GM12878 (cell line): ENCODE results near the gene PTTG1. TPM values are rescaled to one million over a fixed set of nuclear protein-coding genes. Genes with fewer than 3 reads are reported as not detected.

Experiments
- BCL11A ChIP-seq: IDR thresholded peaks from 2 replicates; pipeline ENCODE4 v1.6.1; 2011; ENCODE audit warnings: low read depth, low read length
- BRCA1 ChIP-seq: IDR thresholded peaks from 2 replicates; pipeline ENCODE4 v1.6.1; 2011; ENCODE audit warnings: low read depth, low read length, improper control_type of control experiment
- CBX3 ChIP-seq: fragments of 200-600 bp; sonication (generic); IDR thresholded peaks from 2 replicates; pipeline ENCODE4 v1.6.1; 2016; ENCODE audit warnings: low read depth, borderline replicate concordance
- EGR1 ChIP-seq, 2 experiments: IDR thresholded peaks; 1 replicate in 1 of 2; 2 replicates in 1 of 2; pipeline ENCODE4 v1.6.1; 2011 to 2012; ENCODE audit warnings: low read depth in 2 of 2, low read length in 2 of 2, borderline replicate concordance in 1 of 2, mild to moderate bottlenecking in 1 of 2, moderate library complexity in 1 of 2
- ETV6 ChIP-seq, 2 experiments: fragments of 450-650 bp in 1 of 2; IDR thresholded peaks in 1 of 2; conservative IDR thresholded peaks in 1 of 2; 2 replicates each; pipeline ENCODE4 v1.6.1; 2014; ENCODE audit warnings: antibody characterized with exemption in 1 of 2, borderline replicate concordance in 1 of 2, low read depth in 1 of 2, mild to moderate bottlenecking in 1 of 2, moderate library complexity in 1 of 2
- IKZF1 ChIP-seq: fragments of 450-650 bp; conservative IDR thresholded peaks from 2 replicates; pipeline ENCODE4 v1.6.1; 2017; ENCODE audit warnings: antibody characterized with exemption, mild to moderate bottlenecking
- POLR2AphosphoS2 ChIP-seq: IDR thresholded peaks from 2 replicates; pipeline ENCODE4 v1.6.1; 2011; ENCODE audit warnings: low read depth, mild to moderate bottlenecking, low read length, improper control_type of control experiment, moderate library complexity
- TCF12 ChIP-seq: IDR thresholded peaks from 2 replicates; pipeline ENCODE4 v1.6.1; 2011; ENCODE audit warnings: low read depth, mild to moderate bottlenecking, low read length
- WRNIP1 ChIP-seq: IDR thresholded peaks from 2 replicates; pipeline ENCODE4 v1.6.1; 2011; ENCODE audit warnings: low read depth, low read length, improper control_type of control experiment, borderline replicate concordance
- ZNF207 ChIP-seq: fragments of 450-650 bp; IDR thresholded peaks from 2 replicates; pipeline ENCODE4 v1.6.1; 2014; ENCODE audit warnings: antibody characterized with exemption, mild to moderate bottlenecking, borderline replicate concordance
- ZNF274 ChIP-seq: IDR thresholded peaks from one replicate; pipeline ENCODE4 v1.8.0; 2011; ENCODE audit not compliant: insufficient read length, insufficient read depth
- polyA plus RNA-seq, 11 experiments: library from polyadenylated mRNA; depleted of rRNA in 4 of 11; unstranded in 6 of 11; stranded (reverse) in 5 of 11; fragments of >200 nt; fragmentation: Nextera tagmentation in 4 of 11; fragmentation: Illumina TruSeq in 1 of 11; extraction: Ambion mirVana in 4 of 11; extraction: Trizol in 1 of 11; gene quantifications; 1 replicate in 1 of 11; 2 replicates in 10 of 11; pipeline versions ENCODE4 v1.2.1 to v1.2.3, GENCODE V29; 2011 to 2016; ENCODE audit warnings: inconsistent platforms in 2 of 11, missing spikeins in 2 of 11, low read depth in 1 of 11
- total RNA-seq, 4 experiments: library from RNA; depleted of rRNA in 3 of 4; stranded (reverse); fragments of >200 nt in 3 of 4; fragmentation: Illumina TruSeq in 1 of 4; extraction: Trizol in 1 of 4; gene quantifications; 2 replicates each; pipeline versions ENCODE4 v1.2.1 to v1.2.3, GENCODE V29; 2013 to 2021
- TF ChIP-seq, protein P1 (sequence below): fragments of 450-650 bp; IDR thresholded peaks from 2 replicates; pipeline ENCODE4 v1.6.1; 2017; ENCODE audit warnings: mild to moderate bottlenecking
- TF ChIP-seq, protein P2 (sequence below): IDR thresholded peaks from 2 replicates; pipeline ENCODE4 v1.6.1; 2012; ENCODE audit warnings: low read depth, low read length, improper control_type of control experiment
- TF ChIP-seq, protein P3 (sequence below): fragments of 450-650 bp; formaldehyde crosslinking; IDR thresholded peaks from 2 replicates; pipeline ENCODE4 v1.4.0; 2020; ENCODE audit warnings: mild to moderate bottlenecking, moderate library complexity
- TF ChIP-seq, protein P4 (sequence below): fragments of 450-650 bp; IDR thresholded peaks from 2 replicates; pipeline ENCODE4 v1.6.1; 2017; ENCODE audit warnings: antibody characterized with exemption, mild to moderate bottlenecking, moderate library complexity
- TF ChIP-seq, protein P5 (sequence below): IDR thresholded peaks from 2 replicates; pipeline ENCODE4 v1.6.1; 2012; ENCODE audit warnings: mild to moderate bottlenecking, low read depth, low read length

Gene PTTG1
- total and polyA plus RNA-seq, 10 of the 15 experiments (the other 5 are each of a cell fraction or from before 2014, with no cell fraction given), result 154 to 1,033 (median 377) TPM

DNA sequence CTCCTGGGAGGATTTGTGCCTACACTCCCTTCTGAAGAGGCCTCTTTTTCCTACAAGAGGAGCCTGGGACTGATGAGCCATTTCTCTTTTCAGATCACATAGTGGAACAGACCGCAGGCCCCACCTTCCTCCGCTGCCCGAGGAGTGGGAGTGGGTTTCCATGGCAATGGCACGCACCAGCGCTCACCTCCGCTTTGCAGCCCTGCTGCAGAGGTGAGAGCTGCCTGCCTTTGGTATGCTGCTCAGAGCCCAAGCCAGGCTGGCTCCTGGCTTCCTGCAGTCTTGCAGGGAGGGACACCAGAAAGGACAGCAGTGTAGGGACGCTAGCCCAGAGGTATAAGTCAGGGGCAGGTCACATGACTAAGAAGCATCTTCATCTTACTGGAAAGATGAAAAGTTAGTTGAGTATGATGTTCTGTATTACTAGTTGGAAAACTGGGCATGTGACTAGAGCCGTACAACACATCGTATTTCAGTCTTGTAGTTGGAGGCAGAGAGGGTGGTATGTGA lies 12.4 kb downstream of the PTTG1 start (continued):
- no peak for TF ChIP-seq ETV6 (conservative IDR thresholded peaks at IDR 0.05 in 1 of 2, IDR thresholded peaks at IDR 0.05 in 1 of 2; ENCODE audit: borderline replicate concordance in 1 of 2, low read depth in 1 of 2)
- TF ChIP-seq, protein P1, sequence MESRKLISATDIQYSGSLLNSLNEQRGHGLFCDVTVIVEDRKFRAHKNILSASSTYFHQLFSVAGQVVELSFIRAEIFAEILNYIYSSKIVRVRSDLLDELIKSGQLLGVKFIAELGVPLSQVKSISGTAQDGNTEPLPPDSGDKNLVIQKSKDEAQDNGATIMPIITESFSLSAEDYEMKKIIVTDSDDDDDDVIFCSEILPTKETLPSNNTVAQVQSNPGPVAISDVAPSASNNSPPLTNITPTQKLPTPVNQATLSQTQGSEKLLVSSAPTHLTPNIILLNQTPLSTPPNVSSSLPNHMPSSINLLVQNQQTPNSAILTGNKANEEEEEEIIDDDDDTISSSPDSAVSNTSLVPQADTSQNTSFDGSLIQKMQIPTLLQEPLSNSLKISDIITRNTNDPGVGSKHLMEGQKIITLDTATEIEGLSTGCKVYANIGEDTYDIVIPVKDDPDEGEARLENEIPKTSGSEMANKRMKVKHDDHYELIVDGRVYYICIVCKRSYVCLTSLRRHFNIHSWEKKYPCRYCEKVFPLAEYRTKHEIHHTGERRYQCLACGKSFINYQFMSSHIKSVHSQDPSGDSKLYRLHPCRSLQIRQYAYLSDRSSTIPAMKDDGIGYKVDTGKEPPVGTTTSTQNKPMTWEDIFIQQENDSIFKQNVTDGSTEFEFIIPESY, result no peak
- TF ChIP-seq EGR1 (IDR thresholded peaks at IDR 0.05; ENCODE audit: borderline replicate concordance in 1 of 2, low read depth in 2 of 2, low read length in 2 of 2), result peak in 1 of 2 experiments; percentile 85; a peak in 2 of 3 replicates
- 0 out of 2 replicates have a peak, but pooled peaks have one; percentile 26 for TF ChIP-seq ZNF207
- 0 out of 2 replicates have a peak, but pooled peaks have one; percentile 33 for TF ChIP-seq BCL11A
- no peak for TF ChIP-seq TCF12
- TF ChIP-seq ZNF274, result no peak
- no peak for TF ChIP-seq POLR2AphosphoS2
- TF ChIP-seq, protein P2, sequence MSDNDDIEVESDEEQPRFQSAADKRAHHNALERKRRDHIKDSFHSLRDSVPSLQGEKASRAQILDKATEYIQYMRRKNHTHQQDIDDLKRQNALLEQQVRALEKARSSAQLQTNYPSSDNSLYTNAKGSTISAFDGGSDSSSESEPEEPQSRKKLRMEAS, result no peak; the same call in 1 of the 2 replicates
- TF ChIP-seq, protein P3, sequence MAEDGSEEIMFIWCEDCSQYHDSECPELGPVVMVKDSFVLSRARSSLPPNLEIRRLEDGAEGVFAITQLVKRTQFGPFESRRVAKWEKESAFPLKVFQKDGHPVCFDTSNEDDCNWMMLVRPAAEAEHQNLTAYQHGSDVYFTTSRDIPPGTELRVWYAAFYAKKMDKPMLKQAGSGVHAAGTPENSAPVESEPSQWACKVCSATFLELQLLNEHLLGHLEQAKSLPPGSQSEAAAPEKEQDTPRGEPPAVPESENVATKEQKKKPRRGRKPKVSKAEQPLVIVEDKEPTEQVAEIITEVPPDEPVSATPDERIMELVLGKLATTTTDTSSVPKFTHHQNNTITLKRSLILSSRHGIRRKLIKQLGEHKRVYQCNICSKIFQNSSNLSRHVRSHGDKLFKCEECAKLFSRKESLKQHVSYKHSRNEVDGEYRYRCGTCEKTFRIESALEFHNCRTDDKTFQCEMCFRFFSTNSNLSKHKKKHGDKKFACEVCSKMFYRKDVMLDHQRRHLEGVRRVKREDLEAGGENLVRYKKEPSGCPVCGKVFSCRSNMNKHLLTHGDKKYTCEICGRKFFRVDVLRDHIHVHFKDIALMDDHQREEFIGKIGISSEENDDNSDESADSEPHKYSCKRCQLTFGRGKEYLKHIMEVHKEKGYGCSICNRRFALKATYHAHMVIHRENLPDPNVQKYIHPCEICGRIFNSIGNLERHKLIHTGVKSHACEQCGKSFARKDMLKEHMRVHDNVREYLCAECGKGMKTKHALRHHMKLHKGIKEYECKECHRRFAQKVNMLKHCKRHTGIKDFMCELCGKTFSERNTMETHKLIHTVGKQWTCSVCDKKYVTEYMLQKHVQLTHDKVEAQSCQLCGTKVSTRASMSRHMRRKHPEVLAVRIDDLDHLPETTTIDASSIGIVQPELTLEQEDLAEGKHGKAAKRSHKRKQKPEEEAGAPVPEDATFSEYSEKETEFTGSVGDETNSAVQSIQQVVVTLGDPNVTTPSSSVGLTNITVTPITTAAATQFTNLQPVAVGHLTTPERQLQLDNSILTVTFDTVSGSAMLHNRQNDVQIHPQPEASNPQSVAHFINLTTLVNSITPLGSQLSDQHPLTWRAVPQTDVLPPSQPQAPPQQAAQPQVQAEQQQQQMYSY, result no peak
- TF ChIP-seq WRNIP1, result no peak
- TF ChIP-seq, protein P4, sequence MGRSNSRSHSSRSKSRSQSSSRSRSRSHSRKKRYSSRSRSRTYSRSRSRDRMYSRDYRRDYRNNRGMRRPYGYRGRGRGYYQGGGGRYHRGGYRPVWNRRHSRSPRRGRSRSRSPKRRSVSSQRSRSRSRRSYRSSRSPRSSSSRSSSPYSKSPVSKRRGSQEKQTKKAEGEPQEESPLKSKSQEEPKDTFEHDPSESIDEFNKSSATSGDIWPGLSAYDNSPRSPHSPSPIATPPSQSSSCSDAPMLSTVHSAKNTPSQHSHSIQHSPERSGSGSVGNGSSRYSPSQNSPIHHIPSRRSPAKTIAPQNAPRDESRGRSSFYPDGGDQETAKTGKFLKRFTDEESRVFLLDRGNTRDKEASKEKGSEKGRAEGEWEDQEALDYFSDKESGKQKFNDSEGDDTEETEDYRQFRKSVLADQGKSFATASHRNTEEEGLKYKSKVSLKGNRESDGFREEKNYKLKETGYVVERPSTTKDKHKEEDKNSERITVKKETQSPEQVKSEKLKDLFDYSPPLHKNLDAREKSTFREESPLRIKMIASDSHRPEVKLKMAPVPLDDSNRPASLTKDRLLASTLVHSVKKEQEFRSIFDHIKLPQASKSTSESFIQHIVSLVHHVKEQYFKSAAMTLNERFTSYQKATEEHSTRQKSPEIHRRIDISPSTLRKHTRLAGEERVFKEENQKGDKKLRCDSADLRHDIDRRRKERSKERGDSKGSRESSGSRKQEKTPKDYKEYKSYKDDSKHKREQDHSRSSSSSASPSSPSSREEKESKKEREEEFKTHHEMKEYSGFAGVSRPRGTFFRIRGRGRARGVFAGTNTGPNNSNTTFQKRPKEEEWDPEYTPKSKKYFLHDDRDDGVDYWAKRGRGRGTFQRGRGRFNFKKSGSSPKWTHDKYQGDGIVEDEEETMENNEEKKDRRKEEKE, result no peak
- TF ChIP-seq IKZF1, result peak; percentile 92
- TF ChIP-seq BRCA1, result no peak
- TF ChIP-seq CBX3, result no peak
- TF ChIP-seq, protein P5, sequence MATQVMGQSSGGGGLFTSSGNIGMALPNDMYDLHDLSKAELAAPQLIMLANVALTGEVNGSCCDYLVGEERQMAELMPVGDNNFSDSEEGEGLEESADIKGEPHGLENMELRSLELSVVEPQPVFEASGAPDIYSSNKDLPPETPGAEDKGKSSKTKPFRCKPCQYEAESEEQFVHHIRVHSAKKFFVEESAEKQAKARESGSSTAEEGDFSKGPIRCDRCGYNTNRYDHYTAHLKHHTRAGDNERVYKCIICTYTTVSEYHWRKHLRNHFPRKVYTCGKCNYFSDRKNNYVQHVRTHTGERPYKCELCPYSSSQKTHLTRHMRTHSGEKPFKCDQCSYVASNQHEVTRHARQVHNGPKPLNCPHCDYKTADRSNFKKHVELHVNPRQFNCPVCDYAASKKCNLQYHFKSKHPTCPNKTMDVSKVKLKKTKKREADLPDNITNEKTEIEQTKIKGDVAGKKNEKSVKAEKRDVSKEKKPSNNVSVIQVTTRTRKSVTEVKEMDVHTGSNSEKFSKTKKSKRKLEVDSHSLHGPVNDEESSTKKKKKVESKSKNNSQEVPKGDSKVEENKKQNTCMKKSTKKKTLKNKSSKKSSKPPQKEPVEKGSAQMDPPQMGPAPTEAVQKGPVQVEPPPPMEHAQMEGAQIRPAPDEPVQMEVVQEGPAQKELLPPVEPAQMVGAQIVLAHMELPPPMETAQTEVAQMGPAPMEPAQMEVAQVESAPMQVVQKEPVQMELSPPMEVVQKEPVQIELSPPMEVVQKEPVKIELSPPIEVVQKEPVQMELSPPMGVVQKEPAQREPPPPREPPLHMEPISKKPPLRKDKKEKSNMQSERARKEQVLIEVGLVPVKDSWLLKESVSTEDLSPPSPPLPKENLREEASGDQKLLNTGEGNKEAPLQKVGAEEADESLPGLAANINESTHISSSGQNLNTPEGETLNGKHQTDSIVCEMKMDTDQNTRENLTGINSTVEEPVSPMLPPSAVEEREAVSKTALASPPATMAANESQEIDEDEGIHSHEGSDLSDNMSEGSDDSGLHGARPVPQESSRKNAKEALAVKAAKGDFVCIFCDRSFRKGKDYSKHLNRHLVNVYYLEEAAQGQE, result no peak
